HUES6 (cell line): ENCODE results near the gene RAB41.
"Not testable (repeated sequence)": the region's sequence is repeated elsewhere in the genome, so short reads cannot be mapped to it uniquely, and the experiment has no call there.

Experiments
- H3K27ac ChIP-seq: 2 replicates; pipeline ENCODE4 v1.7.0; 2013; ENCODE audit warnings: low read depth, mild to moderate bottlenecking, low read length, inconsistent platforms
- H3K27me3 ChIP-seq: 2 replicates; pipeline ENCODE4 v1.6.1; 2013; ENCODE audit warnings: low read length; ENCODE audit not compliant: control insufficient read depth, insufficient read depth
- H3K36me3 ChIP-seq: 2 replicates; pipeline ENCODE4 v1.6.1; 2013; ENCODE audit warnings: low read length; ENCODE audit not compliant: control insufficient read depth, insufficient read depth
- H3K4me1 ChIP-seq: 2 replicates; pipeline ENCODE4 v1.6.1; 2013; ENCODE audit warnings: low read length; ENCODE audit not compliant: control insufficient read depth, insufficient read depth
- H3K4me3 ChIP-seq: 2 replicates; pipeline ENCODE4 v1.5.1; 2013; ENCODE audit warnings: low read depth, low read length
- H3K9ac ChIP-seq: one replicate; pipeline ENCODE4 v1.6.1; 2013; ENCODE audit warnings: mild to moderate bottlenecking, low read length
- H3K9me3 ChIP-seq: 2 replicates; pipeline ENCODE4 v1.6.1; 2013; ENCODE audit warnings: low read depth, low read length; ENCODE audit not compliant: control insufficient read depth, insufficient read depth

Gene RAB41

GRCh38 chrX:70255452-70255851 lies 26.5 kb upstream of the RAB41 start:
- H3K9ac ChIP-seq = no peak overlapping the region
- no peaks in the 10 kb centered on the region for H3K36me3 ChIP-seq
- H3K9me3 ChIP-seq = peaks cover 15% of the 10 kb centered on the region; the same call in 1 of the 2 replicates
- H3K4me1 ChIP-seq = no peaks in the 10 kb centered on the region; the same call in 1 of the 2 replicates
- no peak overlapping the region for H3K27ac ChIP-seq
- H3K27me3 ChIP-seq = no peaks in the 10 kb centered on the region
- H3K4me3 ChIP-seq = no peak overlapping the region

GRCh38 chrX:70257423-70258288 lies 24.3 kb upstream of the RAB41 start:
- Histone ChIP-seq H3K9ac (no peak overlapping the region), H3K27me3 (no peaks in the 10 kb centered on the region), H3K4me1 (peaks cover 1% of the 10 kb centered on the region; the same call in 1 of the 2 replicates), H3K9me3 (peaks cover 15% of the 10 kb centered on the region; the same call in 1 of the 2 replicates), H3K4me3 (no peak overlapping the region), H3K36me3 (no peaks in the 10 kb centered on the region), H3K27ac (no peak overlapping the region)

GRCh38 chrX:70260104-70260503 lies 21.9 kb upstream of the RAB41 start, which contains the start of gene P2RY4:
Gene P2RY4, minus strand, starts transcription at chrX:70260204. Its CDS starts 580 bp downstream, at chrX:70259624.
- H3K9me3 ChIP-seq = peaks cover 15% of the 10 kb centered on the region; the same call in 1 of the 2 replicates
- H3K27me3 ChIP-seq = no peaks in the 10 kb centered on the region
- H3K9ac ChIP-seq = no peak within 1 kb of the TSS

GRCh38 chrX:70262952-70263567 lies 18.9 kb upstream of the RAB41 start:
- Histone ChIP-seq H3K4me1 (peaks cover 4% of the 10 kb centered on the region), H3K27ac (no peak overlapping the region), H3K9ac (no peak overlapping the region)

More at GRCh38 chrX:70260104-70260503, 21.9 kb upstream of the RAB41 start, which contains the start of gene P2RY4:
- no peak within 1 kb of the TSS for H3K27ac ChIP-seq
- peaks cover 4% of the 10 kb centered on the region for H3K4me1 ChIP-seq
- H3K36me3 ChIP-seq = no peaks in the 10 kb centered on the region
- no peak within 1 kb of the TSS for H3K4me3 ChIP-seq

GRCh38 chrX:70264784-70265183 lies 17.2 kb upstream of the RAB41 start:
- H3K4me1 ChIP-seq = peaks cover 4% of the 10 kb centered on the region

More at GRCh38 chrX:70262952-70263567, 18.9 kb upstream of the RAB41 start:
- H3K4me3 ChIP-seq = no peak overlapping the region
- no peaks in the 10 kb centered on the region for H3K36me3 ChIP-seq
- no peaks in the 10 kb centered on the region for H3K27me3 ChIP-seq
- H3K9me3 ChIP-seq = peaks cover 23% of the 10 kb centered on the region; the same call in 1 of the 2 replicates

GRCh38 chrX:70268034-70268433 lies 13.9 kb upstream of the RAB41 start, which contains the start of gene ARR3:
Gene ARR3, plus strand, starts transcription at chrX:70268334. Its CDS starts 1,052 bp downstream, at chrX:70269386.
- H3K27me3 ChIP-seq = peaks cover 8% of the 10 kb centered on the region; the same call in 1 of the 2 replicates
- H3K9ac ChIP-seq = no peak within 1 kb of the TSS
- H3K4me3 ChIP-seq = no peak within 1 kb of the TSS
- H3K27ac ChIP-seq = no peak within 1 kb of the TSS
- no peaks in the 10 kb centered on the region for H3K36me3 ChIP-seq
- peaks cover 14% of the 10 kb centered on the region; the same call in 1 of the 2 replicates for H3K9me3 ChIP-seq
- no peaks in the 10 kb centered on the region for H3K4me1 ChIP-seq

More at GRCh38 chrX:70264784-70265183, 17.2 kb upstream of the RAB41 start:
- Histone ChIP-seq H3K9ac (no peak overlapping the region), H3K27ac (no peak overlapping the region), H3K9me3 (peaks cover 14% of the 10 kb centered on the region; the same call in 1 of the 2 replicates), H3K4me3 (no peak overlapping the region), H3K36me3 (no peaks in the 10 kb centered on the region), H3K27me3 (peaks cover 5% of the 10 kb centered on the region; the same call in 1 of the 2 replicates)

GRCh38 chrX:70274029-70274428 lies 7.9 kb upstream of the RAB41 start:
- not testable (repeated sequence) for H3K27me3 ChIP-seq, H3K4me1 ChIP-seq, H3K36me3 ChIP-seq, H3K9ac ChIP-seq, H3K27ac ChIP-seq, H3K4me3 ChIP-seq
- peaks cover 11% of the 10 kb centered on the region; the same call in 1 of the 2 replicates for H3K9me3 ChIP-seq

- Histone ChIP-seq H3K36me3 (no peaks in the 10 kb centered on the region; the same call in 1 of the 2 replicates), H3K27ac (no peak overlapping the region), H3K9ac (no peak overlapping the region), H3K9me3 (peaks cover 24% of the 10 kb centered on the region; the same call in 1 of the 2 replicates), H3K27me3 (peaks cover 9% of the 10 kb centered on the region; the same call in 1 of the 2 replicates), H3K4me3 (no peak overlapping the region), H3K4me1 (no peaks in the 10 kb centered on the region)
Observed at GRCh38 chrX:70279081-70279480, 2.9 kb upstream of the RAB41 start.

- H3K27me3 ChIP-seq = peaks cover 9% of the 10 kb centered on the region; the same call in 1 of the 2 replicates
Observed at GRCh38 chrX:70280573-70280972, 1.4 kb upstream of the RAB41 start.

GRCh38 chrX:70289168-70289792 lies 7.3 kb downstream of the RAB41 start:
- Histone ChIP-seq H3K9me3 (no peaks in the 10 kb centered on the region; the same call in 1 of the 2 replicates), H3K27ac (no peak overlapping the region), H3K4me1 (no peaks in the 10 kb centered on the region), H3K4me3 (peak overlapping the region; percentile 93), H3K27me3 (no peaks in the 10 kb centered on the region), H3K36me3 (peaks cover 24% of the 10 kb centered on the region), H3K9ac (peak overlapping the region; percentile 64)

More at GRCh38 chrX:70280573-70280972, 1.4 kb upstream of the RAB41 start:
- Histone ChIP-seq H3K27ac (no peak overlapping the region), H3K36me3 (no peaks in the 10 kb centered on the region; the same call in 1 of the 2 replicates), H3K4me3 (no peak overlapping the region), H3K9me3 (peaks cover 24% of the 10 kb centered on the region; the same call in 1 of the 2 replicates), H3K4me1 (no peaks in the 10 kb centered on the region), H3K9ac (no peak overlapping the region)
